KMS-11 (cell line): Measurements from ENCODE around the gene ADAMTS17.

Source experiments
- H2AFZ ChIP-seq: fragments of 200-600 bp; sonication (generic); 2 replicates; pipeline ENCODE4 v1.6.1; 2016; ENCODE audit warnings: antibody characterized with exemption, mixed run types, low read depth
- H3K27ac ChIP-seq: fragments of 200-600 bp; sonication (generic); 2 replicates; pipeline ENCODE4 v1.6.1; 2016; ENCODE audit warnings: mild to moderate bottlenecking, mixed run types
- H3K27me3 ChIP-seq: fragments of 200-600 bp; sonication (generic); 2 replicates; pipeline ENCODE4 v1.6.1; 2017; ENCODE audit warnings: mild to moderate bottlenecking, low read depth, mixed run types, moderate library complexity; ENCODE audit not compliant: insufficient read depth
- H3K36me3 ChIP-seq: fragments of 200-600 bp; sonication (generic); 2 replicates; pipeline ENCODE4 v1.6.1; 2017; ENCODE audit warnings: mild to moderate bottlenecking, mixed run types; ENCODE audit not compliant: insufficient read depth
- H3K4me1 ChIP-seq: fragments of 200-600 bp; sonication (generic); 2 replicates; pipeline ENCODE4 v1.6.1; 2016; ENCODE audit warnings: mild to moderate bottlenecking, low read depth, mixed run types; ENCODE audit not compliant: poor library complexity, severe bottlenecking
- H3K4me2 ChIP-seq: fragments of 200-600 bp; sonication (generic); 2 replicates; pipeline ENCODE4 v1.7.0; 2016; ENCODE audit warnings: mild to moderate bottlenecking, mixed run types
- H3K4me3 ChIP-seq: fragments of 200-600 bp; sonication (generic); IDR thresholded peaks from 2 replicates; pipeline ENCODE4 v1.6.1; 2017; ENCODE audit warnings: low read depth, low read length, mixed read lengths; ENCODE audit not compliant: insufficient read depth
- H3K79me2 ChIP-seq: fragments of 200-600 bp; sonication (generic); 2 replicates; pipeline ENCODE4 v1.6.1; 2016; ENCODE audit warnings: low read depth, mixed run types; ENCODE audit not compliant: insufficient read depth
- H3K9ac ChIP-seq: fragments of 200-600 bp; sonication (generic); 2 replicates; pipeline ENCODE4 v1.6.1; 2016; ENCODE audit warnings: mild to moderate bottlenecking, mixed run types
- H4K20me1 ChIP-seq: fragments of 200-600 bp; sonication (generic); 2 replicates; pipeline ENCODE4 v1.6.1; 2016; ENCODE audit warnings: mild to moderate bottlenecking, mixed run types; ENCODE audit not compliant: insufficient read depth
- TF ChIP-seq, protein P1 (sequence below): fragments of 200-600 bp; sonication (generic); conservative IDR thresholded peaks from 2 replicates; pipeline ENCODE4 v1.6.1; 2017; ENCODE audit warnings: low read depth, mild to moderate bottlenecking, antibody characterized with exemption, low read length, moderate library complexity, mixed read lengths

ADAMTS17 gene

DNA sequence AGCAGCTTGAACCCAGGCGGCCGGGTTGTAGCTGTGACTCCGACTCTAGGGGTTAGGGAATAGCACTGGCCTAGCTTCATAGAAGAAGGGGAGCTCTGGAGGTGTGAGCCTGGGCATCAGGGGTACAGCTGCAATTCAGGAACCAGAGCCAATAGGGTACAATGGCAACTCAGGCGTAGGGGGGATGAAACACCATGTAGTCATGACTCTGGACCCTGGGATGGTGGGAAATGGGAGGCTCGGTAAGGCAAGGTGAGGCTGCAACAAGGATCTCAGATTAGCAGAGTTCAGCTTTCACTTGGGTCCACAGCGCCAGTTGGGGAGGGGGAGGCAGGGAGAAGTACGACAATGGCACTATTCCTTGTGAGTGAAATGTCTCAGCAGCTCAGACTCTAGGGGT, 398.3 kb downstream of the ADAMTS17 start:
- Histone ChIP-seq H3K9ac (no peak overlapping the region), H3K4me1 (no peaks in the 10 kb centered on the region), H3K36me3 (no peaks in the 10 kb centered on the region), H2AFZ (no peak overlapping the region), H3K79me2 (no peaks in the 10 kb centered on the region), H3K27me3 (no peaks in the 10 kb centered on the region), H3K4me3 (no peak overlapping the region), H3K27ac (no peak overlapping the region), H3K4me2 (no peak overlapping the region), H4K20me1 (no peaks in the 10 kb centered on the region)
- TF ChIP-seq, protein P1, sequence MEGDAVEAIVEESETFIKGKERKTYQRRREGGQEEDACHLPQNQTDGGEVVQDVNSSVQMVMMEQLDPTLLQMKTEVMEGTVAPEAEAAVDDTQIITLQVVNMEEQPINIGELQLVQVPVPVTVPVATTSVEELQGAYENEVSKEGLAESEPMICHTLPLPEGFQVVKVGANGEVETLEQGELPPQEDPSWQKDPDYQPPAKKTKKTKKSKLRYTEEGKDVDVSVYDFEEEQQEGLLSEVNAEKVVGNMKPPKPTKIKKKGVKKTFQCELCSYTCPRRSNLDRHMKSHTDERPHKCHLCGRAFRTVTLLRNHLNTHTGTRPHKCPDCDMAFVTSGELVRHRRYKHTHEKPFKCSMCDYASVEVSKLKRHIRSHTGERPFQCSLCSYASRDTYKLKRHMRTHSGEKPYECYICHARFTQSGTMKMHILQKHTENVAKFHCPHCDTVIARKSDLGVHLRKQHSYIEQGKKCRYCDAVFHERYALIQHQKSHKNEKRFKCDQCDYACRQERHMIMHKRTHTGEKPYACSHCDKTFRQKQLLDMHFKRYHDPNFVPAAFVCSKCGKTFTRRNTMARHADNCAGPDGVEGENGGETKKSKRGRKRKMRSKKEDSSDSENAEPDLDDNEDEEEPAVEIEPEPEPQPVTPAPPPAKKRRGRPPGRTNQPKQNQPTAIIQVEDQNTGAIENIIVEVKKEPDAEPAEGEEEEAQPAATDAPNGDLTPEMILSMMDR: no peak

DNA sequence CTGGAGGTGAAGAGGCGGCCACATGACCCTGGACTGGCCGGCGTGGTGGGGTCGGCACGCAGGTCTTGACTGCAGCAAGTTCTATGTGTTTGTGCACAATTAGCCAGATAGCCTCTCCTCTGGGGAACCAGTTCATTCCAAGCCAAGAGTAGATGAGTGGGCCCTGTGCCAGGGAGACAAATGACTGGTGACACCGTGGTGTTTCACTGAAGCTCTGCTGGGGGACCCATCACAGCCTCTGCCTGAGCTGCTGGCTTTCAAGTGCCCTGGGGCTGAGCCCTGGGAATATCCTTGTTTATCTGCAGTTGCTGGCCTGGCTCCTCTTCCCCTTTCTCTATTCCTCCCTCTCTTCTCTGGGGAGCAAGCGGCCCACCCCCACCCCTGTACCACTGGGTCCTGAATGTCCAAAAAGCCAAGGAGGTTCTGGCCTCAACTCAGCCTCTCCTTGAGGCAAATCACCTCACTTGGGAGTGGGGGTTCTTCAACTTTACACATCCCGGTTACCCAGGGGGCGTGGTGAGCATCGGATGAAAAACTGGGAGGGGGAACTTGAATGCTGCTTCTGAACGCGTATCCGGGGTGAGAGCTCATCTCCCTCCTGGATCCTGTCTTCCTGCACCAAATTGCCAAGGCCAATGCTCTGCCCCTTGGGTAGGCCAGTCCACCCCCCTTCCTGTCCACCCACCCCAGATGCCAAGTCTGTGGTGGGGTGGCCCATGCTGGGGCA, 408.9 kb downstream of the ADAMTS17 start:
- Histone ChIP-seq H3K4me2 (no peak overlapping the region), H3K27ac (no peak overlapping the region), H3K36me3 (no peaks in the 10 kb centered on the region), H3K27me3 (no peaks in the 10 kb centered on the region), H3K4me1 (peaks cover 9% of the 10 kb centered on the region), H2AFZ (no peak overlapping the region), H3K9ac (no peak overlapping the region), H4K20me1 (no peaks in the 10 kb centered on the region), H3K79me2 (no peaks in the 10 kb centered on the region), H3K4me3 (no peak overlapping the region)
- TF ChIP-seq, protein P1: no peak

DNA sequence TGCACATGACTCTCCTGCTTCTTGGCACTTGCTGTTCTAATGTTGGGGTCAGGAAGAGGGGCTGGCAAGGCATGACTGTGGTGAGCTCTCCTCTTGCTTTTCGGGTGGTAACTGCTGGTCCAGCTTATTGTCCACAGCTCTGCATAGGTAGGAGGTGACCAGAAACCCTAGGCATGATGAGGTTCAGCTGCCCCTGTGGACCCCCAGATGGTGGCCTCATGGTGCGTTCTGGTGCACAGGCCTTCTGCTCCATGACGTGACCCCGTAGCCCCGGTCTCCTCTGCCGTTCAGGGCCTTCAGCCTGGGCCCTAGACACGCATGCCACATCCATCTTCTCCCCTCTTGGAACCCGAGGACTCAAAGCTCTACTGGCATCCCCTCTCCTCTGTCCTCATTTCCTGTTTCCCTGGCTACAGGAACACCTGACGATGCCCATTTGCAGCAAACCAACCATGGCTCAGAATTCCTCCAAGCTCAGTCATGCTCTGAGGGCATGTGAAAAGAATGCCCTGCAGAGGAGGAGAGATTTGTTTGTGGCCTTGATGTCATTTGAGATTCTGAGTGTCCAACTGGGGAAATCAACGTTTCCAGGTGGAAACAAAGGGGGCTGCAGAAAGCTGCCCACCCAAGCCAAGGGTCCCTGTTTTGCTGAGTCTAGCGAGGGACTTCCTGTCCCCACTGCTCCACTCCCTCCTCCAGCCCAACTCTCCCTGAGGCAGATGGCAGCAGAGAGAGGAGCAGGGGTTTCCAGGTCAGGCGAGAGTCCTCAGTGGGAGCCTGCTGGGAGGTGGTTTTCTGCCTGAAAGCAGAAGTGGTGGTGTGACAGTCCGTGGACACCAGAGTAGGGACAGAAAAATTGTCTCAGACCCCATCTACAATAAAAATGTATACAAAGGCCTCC, 409.8 kb downstream of the ADAMTS17 start:
- H3K36me3 ChIP-seq: no peaks in the 10 kb centered on the region
- no peak overlapping the region for H2AFZ ChIP-seq
- H3K4me3 ChIP-seq: no peak overlapping the region
- no peak overlapping the region for H3K9ac ChIP-seq
- no peaks in the 10 kb centered on the region for H3K79me2 ChIP-seq
- peaks cover 9% of the 10 kb centered on the region for H3K4me1 ChIP-seq
- H4K20me1 ChIP-seq: no peaks in the 10 kb centered on the region
- H3K27me3 ChIP-seq: no peaks in the 10 kb centered on the region
- TF ChIP-seq, protein P1: no peak
- H3K4me2 ChIP-seq: no peak overlapping the region
- no peak overlapping the region for H3K27ac ChIP-seq

DNA sequence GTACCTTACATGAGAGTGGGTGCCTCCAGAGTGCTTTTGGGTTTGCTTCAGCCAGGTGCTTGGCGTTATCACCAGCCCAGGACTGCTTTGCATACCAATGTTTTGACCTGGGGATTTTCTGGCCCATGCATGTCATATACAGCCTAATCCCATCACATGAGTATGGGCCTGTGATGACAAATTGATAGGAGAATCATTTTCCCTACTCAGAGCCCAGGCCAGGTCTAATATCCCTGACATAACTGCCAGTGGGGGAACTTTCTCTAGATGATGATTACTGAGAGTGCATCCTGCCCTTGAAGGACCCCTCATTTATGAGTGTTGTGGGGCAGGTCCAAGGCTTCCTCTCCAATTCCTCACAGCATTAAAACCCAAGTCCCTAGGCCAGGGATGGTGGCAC, 411.1 kb downstream of the ADAMTS17 start:
- no peak overlapping the region for H2AFZ ChIP-seq
- no peak overlapping the region for H3K9ac ChIP-seq
- no peaks in the 10 kb centered on the region for H3K27me3 ChIP-seq
- no peak overlapping the region for H3K27ac ChIP-seq
- no peak overlapping the region for H3K4me3 ChIP-seq
- peaks cover 9% of the 10 kb centered on the region for H3K4me1 ChIP-seq
- TF ChIP-seq, protein P1: no peak
- no peaks in the 10 kb centered on the region for H4K20me1 ChIP-seq
- H3K36me3 ChIP-seq: no peaks in the 10 kb centered on the region
- no peak overlapping the region for H3K4me2 ChIP-seq
- H3K79me2 ChIP-seq: no peaks in the 10 kb centered on the region
